ENCODE data around the gene ANKRD40CL.

ANKRD40CL gene

DNA sequence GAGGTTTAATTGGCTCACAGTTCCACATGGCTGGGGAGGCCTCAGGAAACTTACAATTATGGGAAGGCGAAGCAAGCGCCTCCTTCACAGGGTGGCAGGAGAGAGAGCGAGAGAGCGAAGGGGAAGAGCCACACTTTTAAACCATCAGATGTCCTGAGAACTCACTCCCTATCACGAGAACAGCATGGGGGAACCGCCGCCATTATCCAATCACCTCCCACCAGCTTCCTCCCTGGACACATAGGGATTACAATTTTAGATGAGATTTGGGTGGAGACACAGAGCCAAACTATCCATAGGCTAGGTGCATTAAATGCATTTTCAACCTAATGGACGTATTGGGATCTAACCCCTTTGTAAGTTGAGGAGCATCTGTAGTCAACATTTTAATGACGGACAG lies 54.7 kb downstream of the ANKRD40CL start:
- no peak for DNase-seq (ENCODE audit: low read depth)

Measured in ELR (cell line).